ENCODE data around the gene MAD1L1.

The MAD1L1 gene

DNA sequence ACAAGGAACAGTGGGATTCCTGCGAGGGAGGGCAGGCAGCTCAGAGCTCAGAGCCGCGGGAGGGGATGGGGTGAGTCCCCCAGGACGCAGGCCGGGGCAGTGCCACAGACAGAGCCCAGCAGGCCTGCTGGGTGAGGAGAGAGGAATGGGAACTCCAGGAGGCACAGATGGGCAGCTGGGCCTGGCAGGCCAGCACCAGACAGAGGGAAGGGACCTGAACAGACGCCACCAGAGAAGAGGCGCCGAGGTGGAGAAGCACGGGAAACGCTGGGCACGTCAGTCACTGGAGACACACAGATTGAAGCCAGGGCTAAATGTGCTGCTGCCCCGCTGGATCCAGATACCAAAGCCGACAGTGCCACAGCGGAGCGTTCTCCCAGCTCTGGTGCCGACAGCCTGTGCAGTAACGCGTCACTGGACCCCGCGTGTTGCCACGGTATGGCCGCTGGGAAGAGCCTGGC is 225.8 kb downstream of the MAD1L1 start:
- H3K9ac ChIP-seq (ENCODE audit: low read depth, low read length) = no peak overlapping the region
- no peaks in the 10 kb centered on the region for H3K9me3 ChIP-seq (ENCODE audit: insufficient read depth, low read depth, low read length)
- no peak overlapping the region for H3K4me3 ChIP-seq (ENCODE audit: low read length)
- H3K36me3 ChIP-seq (ENCODE audit: insufficient read depth, low read depth, low read length) = no peaks in the 10 kb centered on the region
- no peak overlapping the region for H3K27ac ChIP-seq (ENCODE audit: low read length)
- no peaks in the 10 kb centered on the region for H3K4me1 ChIP-seq (ENCODE audit: insufficient read depth, low read length)
- no peaks in the 10 kb centered on the region for H3K27me3 ChIP-seq (ENCODE audit: insufficient read depth, low read length)

DNA sequence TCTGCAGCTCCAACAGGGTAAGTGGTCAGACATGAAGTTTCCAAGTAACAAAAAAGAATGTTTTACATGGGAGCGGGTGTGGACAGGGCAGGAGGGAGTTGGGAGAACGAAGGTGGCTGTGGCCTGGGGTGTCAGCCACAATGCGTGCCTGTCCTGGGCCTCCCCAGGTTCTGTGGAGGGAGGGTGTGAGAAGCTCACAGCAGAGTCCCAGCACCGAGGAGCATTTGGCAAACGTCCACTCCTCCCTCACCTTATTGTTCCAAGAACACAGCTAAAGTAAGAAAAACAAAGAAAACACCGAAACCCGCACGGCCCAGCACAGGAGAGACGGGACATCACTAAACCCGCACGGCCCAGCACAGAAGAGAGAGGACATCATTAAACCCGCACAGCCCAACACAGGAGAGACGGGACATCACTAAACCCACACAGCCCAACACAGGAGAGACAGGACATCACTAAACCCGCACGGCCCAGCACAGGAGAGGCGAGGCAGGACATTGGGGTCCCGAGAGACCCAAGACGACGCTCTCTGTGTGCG is 226.4 kb downstream of the MAD1L1 start:
- Histone ChIP-seq H3K36me3 (ENCODE audit: insufficient read depth, low read depth, low read length) (no peaks in the 10 kb centered on the region), H3K9ac (ENCODE audit: low read depth, low read length) (no peak overlapping the region), H3K27me3 (ENCODE audit: insufficient read depth, low read length) (no peaks in the 10 kb centered on the region), H3K9me3 (ENCODE audit: insufficient read depth, low read depth, low read length) (no peaks in the 10 kb centered on the region), H3K27ac (ENCODE audit: low read length) (no peak overlapping the region), H3K4me1 (ENCODE audit: insufficient read depth, low read length) (no peaks in the 10 kb centered on the region), H3K4me3 (ENCODE audit: low read length) (no peak overlapping the region)

DNA sequence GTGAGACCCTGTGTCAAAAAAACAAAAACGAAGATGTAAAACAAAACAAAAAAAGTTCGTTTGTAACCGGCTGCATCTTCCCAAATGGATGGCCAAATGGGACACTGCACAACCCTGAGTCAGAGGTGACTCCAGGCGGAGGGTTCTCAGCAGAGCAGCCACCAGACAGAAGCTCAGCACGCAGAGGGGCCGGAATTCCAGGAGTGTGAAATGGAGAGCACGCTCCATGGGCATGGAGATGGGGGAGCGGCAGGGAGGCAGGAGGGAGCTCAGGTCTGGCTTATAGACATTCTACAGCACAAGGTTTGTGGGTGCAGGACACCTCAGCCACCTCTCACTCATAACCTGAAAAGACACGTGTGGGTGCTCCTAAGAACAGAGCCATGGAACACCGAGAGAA is 227.0 kb downstream of the MAD1L1 start:
- Histone ChIP-seq H3K9me3 (ENCODE audit: insufficient read depth, low read depth, low read length) (no peaks in the 10 kb centered on the region), H3K9ac (ENCODE audit: low read depth, low read length) (no peak overlapping the region), H3K4me3 (ENCODE audit: low read length) (no peak overlapping the region), H3K36me3 (ENCODE audit: insufficient read depth, low read depth, low read length) (no peaks in the 10 kb centered on the region), H3K4me1 (ENCODE audit: insufficient read depth, low read length) (no peaks in the 10 kb centered on the region), H3K27me3 (ENCODE audit: insufficient read depth, low read length) (no peaks in the 10 kb centered on the region), H3K27ac (ENCODE audit: low read length) (no peak overlapping the region)

DNA sequence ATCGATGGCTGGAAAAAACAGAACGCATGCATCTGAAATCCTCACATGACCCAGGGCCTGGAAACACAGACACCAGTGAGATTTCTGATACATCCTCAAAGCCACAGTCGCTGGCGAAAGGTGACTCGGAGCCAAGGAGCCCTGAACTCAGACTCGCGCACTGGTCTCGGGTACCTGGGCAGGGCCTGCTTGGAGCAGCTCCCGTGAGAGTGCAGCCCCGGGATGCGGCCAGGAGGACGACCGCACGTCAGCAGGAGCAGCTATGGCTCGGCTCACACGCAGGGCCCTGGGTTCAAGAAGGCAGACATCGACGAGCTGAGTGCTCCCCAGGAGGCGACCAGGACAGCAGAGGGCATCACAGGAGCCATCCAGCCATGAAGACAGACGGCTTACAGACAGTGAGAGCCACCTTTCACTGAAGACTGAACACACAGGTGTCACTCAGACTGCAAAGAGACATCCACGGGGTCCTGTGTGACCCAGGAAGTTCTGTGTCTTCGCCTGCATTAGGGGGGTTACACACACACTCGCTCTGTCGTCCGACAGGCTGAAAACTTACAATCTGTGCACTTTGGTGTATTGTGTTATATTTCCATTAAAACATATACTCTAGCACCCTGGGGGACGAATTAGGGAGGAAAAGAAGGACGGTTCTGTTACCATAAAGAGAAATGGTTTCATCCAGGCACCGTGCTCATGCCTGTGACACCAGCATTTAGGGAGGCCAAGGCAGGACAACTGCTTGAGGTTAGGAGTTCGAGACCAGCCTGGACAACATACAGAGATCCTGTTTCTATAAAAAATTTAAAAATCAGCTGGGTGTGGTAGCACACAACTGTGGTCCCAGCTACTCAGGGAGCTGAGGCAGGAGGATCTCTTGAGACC is 227.7 kb downstream of the MAD1L1 start:
- no peaks in the 10 kb centered on the region for H3K4me1 ChIP-seq (ENCODE audit: insufficient read depth, low read length)
- H3K9me3 ChIP-seq (ENCODE audit: insufficient read depth, low read depth, low read length) = no peaks in the 10 kb centered on the region
- H3K36me3 ChIP-seq (ENCODE audit: insufficient read depth, low read depth, low read length) = no peaks in the 10 kb centered on the region
- H3K9ac ChIP-seq (ENCODE audit: low read depth, low read length) = no peak overlapping the region
- H3K27me3 ChIP-seq (ENCODE audit: insufficient read depth, low read length) = no peaks in the 10 kb centered on the region
- H3K4me3 ChIP-seq (ENCODE audit: low read length) = no peak overlapping the region
- H3K27ac ChIP-seq (ENCODE audit: low read length) = no peak overlapping the region

DNA sequence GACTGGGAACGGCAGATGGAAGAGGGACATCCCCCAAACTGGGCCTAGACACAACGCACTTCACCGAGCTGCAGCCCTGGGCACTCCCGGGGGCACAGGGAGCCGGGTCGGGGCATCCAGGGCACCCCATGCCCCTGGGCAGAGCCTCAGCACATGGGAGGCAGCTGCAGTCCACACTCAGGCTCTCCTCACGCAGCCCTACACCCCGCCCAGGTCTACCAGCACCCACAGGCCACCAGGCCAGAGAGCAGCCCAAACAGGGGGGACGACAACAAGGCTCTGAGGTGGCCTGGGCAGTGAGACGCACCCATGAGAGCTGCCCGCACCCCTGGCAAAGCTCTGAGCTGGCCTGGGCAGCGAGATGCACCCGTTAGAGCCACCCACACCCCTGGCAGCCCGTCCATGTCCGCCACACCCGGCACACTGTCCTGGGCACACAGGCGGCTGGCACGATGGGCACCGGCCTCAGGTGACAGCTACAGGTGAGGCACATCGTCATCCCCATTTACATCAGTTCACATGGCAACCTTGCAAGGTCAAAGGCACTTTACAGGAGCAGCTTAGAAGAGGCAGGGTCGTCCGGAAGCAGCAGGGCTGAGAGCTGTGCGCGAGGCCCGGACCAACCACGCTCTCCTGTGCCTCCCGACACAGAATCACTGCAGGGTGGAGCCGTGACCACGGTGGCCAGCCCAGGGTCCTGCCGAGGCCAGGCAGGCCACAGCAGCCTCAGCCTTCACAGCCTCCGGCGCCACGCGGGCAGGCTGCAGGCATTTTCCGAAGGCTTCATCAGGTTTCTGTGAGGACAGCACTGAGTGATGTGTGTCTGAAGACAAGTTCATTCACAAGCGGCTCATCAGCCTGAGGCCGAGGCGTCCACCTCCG is 228.6 kb downstream of the MAD1L1 start:
- no peak overlapping the region for H3K4me3 ChIP-seq (ENCODE audit: low read length)
- H3K36me3 ChIP-seq (ENCODE audit: insufficient read depth, low read depth, low read length) = no peaks in the 10 kb centered on the region
- no peak overlapping the region for H3K27ac ChIP-seq (ENCODE audit: low read length)
- H3K9ac ChIP-seq (ENCODE audit: low read depth, low read length) = no peak overlapping the region
- H3K4me1 ChIP-seq (ENCODE audit: insufficient read depth, low read length) = no peaks in the 10 kb centered on the region
- H3K9me3 ChIP-seq (ENCODE audit: insufficient read depth, low read depth, low read length) = no peaks in the 10 kb centered on the region
- no peaks in the 10 kb centered on the region for H3K27me3 ChIP-seq (ENCODE audit: insufficient read depth, low read length)

DNA sequence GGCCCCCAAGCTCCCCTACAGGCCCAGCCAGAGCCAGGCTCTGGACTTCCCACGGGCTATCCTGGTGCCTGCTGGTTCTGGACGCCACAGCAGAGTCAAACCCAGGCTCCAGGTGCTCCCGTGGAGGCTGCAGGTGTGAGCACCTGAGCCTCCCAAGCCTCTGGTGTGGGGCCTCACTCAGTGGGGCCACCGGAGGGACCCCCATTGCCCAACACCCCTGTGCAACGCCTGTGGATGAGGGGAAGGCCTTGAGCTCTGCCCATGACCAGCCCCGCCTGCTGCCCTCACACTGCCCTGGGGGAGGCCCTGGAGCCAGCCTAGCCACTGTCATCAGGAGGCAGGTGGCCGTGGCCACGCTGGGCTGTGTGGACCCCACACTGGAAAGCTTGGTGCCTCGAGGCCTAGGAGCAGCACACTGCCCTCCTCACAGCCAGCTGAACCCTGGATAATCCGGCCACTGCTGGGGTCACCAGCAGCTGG is 229.3 kb downstream of the MAD1L1 start:
- Histone ChIP-seq H3K9me3 (ENCODE audit: insufficient read depth, low read depth, low read length) (no peaks in the 10 kb centered on the region), H3K27me3 (ENCODE audit: insufficient read depth, low read length) (no peaks in the 10 kb centered on the region), H3K9ac (ENCODE audit: low read depth, low read length) (no peak overlapping the region), H3K36me3 (ENCODE audit: insufficient read depth, low read depth, low read length) (no peaks in the 10 kb centered on the region), H3K27ac (ENCODE audit: low read length) (no peak overlapping the region), H3K4me1 (ENCODE audit: insufficient read depth, low read length) (no peaks in the 10 kb centered on the region), H3K4me3 (ENCODE audit: low read length) (no peak overlapping the region)

DNA sequence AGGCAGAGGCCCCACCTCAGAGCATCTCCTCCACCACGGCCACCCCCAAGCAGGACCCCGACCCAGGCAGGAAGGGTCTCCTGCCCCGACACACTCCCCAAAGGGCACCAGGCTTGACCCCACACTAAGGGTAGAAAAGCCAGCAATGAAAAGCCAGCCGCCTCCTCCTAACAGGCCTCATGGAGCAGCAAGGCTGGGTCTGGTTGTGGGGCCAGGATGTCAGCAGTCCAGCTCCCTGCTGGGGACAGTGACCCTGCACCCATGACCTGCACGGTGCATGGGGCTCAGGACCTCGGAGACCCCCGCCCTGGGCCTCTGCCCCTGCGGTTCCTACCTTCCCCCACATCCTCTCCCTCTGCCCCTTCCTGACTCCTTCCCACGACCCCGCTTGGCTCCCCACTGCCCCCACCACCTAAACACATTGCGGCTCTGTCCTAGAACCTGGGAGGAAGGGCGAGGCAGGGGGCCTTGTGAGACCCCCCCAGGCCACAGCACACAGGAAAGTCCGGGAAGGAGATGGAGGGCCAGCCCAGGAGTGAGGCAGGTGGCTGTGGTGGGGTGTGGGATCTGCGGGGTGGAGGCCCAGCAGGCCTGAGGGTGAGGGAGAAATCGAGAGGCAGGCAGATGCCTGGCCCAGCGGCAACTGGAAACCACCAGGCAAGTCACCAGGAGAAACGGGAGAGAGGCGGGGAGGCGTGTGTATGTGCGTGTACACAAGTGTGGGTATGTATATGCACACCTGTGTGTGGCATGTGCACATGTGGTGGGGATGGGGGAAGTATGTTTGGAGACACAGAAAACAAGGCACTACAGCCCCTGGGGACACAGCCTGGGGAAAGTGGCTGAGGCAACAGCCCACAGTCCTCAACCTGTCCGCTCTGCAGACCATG is 229.9 kb downstream of the MAD1L1 start:
- H3K9me3 ChIP-seq (ENCODE audit: insufficient read depth, low read depth, low read length) = no peaks in the 10 kb centered on the region
- H3K27me3 ChIP-seq (ENCODE audit: insufficient read depth, low read length) = no peaks in the 10 kb centered on the region
- no peak overlapping the region for H3K4me3 ChIP-seq (ENCODE audit: low read length)
- H3K36me3 ChIP-seq (ENCODE audit: insufficient read depth, low read depth, low read length) = no peaks in the 10 kb centered on the region
- H3K9ac ChIP-seq (ENCODE audit: low read depth, low read length) = no peak overlapping the region
- no peak overlapping the region for H3K27ac ChIP-seq (ENCODE audit: low read length)
- H3K4me1 ChIP-seq (ENCODE audit: insufficient read depth, low read length) = no peaks in the 10 kb centered on the region

DNA sequence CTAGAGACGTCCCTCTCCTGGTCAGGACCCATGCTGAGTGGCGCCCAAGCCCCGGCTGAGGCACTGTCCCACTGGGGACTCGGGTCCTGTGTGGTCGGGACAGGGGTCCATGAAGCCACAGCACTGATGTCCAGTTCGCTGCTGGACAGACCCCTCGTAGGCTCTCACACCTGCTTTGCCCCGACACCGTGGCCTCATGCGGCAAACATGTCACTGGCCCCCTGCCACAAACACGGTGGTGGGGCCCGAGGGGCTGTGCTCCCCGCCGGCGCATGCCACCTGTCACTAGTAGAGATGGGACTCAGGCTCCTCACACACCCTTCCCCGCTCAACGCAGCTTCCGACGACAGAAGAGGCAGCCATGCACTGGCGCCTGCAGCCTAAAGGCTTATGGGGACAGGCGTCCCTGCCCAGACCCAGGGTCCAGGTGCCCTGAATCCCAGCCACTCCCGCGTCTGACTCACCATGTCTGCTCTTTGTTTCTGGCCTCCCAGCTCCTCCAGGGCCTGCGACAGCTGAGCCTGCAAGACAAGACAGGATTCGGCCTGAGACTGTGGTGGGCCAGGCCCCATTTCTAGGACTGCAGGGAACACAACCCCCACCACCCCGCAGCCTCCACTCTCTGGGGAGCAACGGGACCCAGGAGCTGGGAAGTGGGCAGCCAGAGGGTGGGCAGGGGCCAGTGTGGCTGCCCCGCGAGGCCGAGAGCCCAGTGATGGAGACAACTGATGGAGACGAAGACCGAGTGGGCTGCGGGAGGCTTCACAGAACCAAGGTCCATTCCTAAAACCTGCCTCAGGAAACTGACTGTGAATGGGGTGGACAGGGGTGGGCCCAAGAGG is 230.9 kb downstream of the MAD1L1 start:
- no peak overlapping the region for H3K4me3 ChIP-seq (ENCODE audit: low read length)
- no peaks in the 10 kb centered on the region for H3K4me1 ChIP-seq (ENCODE audit: insufficient read depth, low read length)
- no peak overlapping the region for H3K9ac ChIP-seq (ENCODE audit: low read depth, low read length)

DNA sequence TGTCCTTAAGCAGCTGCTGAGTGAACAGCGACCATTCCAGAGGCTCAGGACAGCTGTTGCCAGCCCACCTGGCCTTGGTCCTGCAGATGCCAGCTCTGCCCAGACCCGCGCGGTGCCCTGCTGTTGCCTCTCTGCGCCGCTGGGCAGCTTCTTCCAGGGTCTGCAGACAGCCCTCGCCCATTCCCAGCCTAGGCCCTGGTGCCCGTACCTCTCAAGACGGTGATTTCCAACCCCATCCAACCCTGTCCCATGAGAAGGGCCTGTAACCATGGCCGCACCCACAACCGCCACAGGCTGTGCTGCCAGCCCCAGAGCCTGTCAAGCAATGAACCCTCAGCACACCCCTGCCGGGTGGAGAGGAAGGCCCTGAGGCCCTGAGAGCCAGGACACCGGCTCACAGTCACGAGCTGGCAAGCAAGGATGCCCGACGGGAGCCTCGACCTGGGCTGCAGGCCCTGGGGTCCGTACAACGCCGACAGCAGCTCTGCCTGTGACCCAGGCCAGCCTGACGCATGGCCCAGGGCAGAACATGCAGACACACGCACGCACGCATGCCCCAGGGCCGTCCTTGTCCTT is 231.9 kb downstream of the MAD1L1 start:
- Histone ChIP-seq H3K4me1 (ENCODE audit: insufficient read depth, low read length) (no peaks in the 10 kb centered on the region), H3K27me3 (ENCODE audit: insufficient read depth, low read length) (no peaks in the 10 kb centered on the region), H3K9ac (ENCODE audit: low read depth, low read length) (no peak overlapping the region), H3K27ac (ENCODE audit: low read length) (no peak overlapping the region), H3K36me3 (ENCODE audit: insufficient read depth, low read depth, low read length) (no peaks in the 10 kb centered on the region), H3K9me3 (ENCODE audit: insufficient read depth, low read depth, low read length) (no peaks in the 10 kb centered on the region), H3K4me3 (ENCODE audit: low read length) (no peak overlapping the region)

More for the DNA sequence above, 230.9 kb downstream of the MAD1L1 start:
- Histone ChIP-seq H3K27me3 (ENCODE audit: insufficient read depth, low read length) (no peaks in the 10 kb centered on the region), H3K9me3 (ENCODE audit: insufficient read depth, low read depth, low read length) (no peaks in the 10 kb centered on the region), H3K27ac (ENCODE audit: low read length) (no peak overlapping the region), H3K36me3 (ENCODE audit: insufficient read depth, low read depth, low read length) (no peaks in the 10 kb centered on the region)

DNA sequence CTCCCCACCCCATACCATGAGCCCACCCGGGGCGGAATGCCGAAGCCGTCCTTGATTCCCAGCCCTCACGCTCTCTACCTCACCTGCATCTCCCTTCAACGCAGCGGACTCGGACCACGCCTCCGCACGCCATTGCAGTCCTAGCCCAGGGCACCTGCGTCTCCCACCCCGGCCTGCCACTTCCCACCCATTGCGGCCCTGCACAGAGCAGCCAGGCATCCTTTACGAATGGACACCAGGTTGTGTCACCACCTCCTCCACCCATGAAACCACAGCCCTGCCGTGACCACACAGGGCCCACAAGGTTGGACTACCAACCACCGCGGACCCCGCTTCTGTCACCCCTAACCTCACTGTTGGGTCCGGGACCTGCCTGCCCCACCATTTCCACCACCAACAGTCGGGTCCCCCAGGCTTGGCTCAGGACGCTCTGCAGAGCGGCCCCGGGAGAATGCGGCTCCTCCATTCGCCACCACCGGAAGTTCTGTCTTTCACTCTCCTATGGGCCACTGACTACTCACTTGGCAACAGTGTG is 232.5 kb downstream of the MAD1L1 start:
- no peaks in the 10 kb centered on the region for H3K4me1 ChIP-seq (ENCODE audit: insufficient read depth, low read length)
- H3K27me3 ChIP-seq (ENCODE audit: insufficient read depth, low read length) = no peaks in the 10 kb centered on the region
- H3K4me3 ChIP-seq (ENCODE audit: low read length) = no peak overlapping the region
- H3K27ac ChIP-seq (ENCODE audit: low read length) = no peak overlapping the region
- no peaks in the 10 kb centered on the region for H3K9me3 ChIP-seq (ENCODE audit: insufficient read depth, low read depth, low read length)
- no peaks in the 10 kb centered on the region for H3K36me3 ChIP-seq (ENCODE audit: insufficient read depth, low read depth, low read length)
- H3K9ac ChIP-seq (ENCODE audit: low read depth, low read length) = no peak overlapping the region
